ENCODE measurements around the gene STRBP.

Gene STRBP

DNA sequence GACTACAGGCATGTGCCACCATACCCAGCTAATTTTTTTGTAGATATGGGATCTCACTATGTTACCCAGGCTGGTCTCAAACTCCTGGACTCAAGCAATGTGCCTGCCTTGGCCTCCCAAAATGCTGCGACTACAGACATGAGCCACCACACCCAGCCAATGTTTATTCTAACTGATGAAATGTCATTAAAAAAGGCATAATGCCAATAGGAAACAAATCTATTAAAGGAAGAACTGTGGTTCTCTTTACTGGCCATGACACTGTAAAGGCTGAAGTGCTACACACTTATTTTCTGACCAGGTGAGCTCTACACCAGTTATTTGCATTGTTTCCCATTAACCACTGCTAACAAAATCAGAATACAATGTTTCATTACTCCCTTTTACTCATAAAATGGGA lies 106.0 kb downstream of the STRBP start:
- no peak overlapping the region for H3K9ac ChIP-seq
- no peak overlapping the region for H3K4me2 ChIP-seq (ENCODE audit: low read length)
- no peaks in the 10 kb centered on the region for H3K27me3 ChIP-seq (ENCODE audit: control insufficient read depth, insufficient read depth, low read length)
- peaks cover 3% of the 10 kb centered on the region for H3K79me2 ChIP-seq
- H3K9me3 ChIP-seq (ENCODE audit: control insufficient read depth, low read length): no peaks in the 10 kb centered on the region
- H3K36me3 ChIP-seq (ENCODE audit: control insufficient read depth, insufficient read depth, low read length): no peaks in the 10 kb centered on the region
- H2AFZ ChIP-seq: no peak overlapping the region
- no peak overlapping the region for H3K4me3 ChIP-seq (ENCODE audit: low read depth, low read length)
- H3K27ac ChIP-seq: no peak overlapping the region
- TF ChIP-seq, protein P1, sequence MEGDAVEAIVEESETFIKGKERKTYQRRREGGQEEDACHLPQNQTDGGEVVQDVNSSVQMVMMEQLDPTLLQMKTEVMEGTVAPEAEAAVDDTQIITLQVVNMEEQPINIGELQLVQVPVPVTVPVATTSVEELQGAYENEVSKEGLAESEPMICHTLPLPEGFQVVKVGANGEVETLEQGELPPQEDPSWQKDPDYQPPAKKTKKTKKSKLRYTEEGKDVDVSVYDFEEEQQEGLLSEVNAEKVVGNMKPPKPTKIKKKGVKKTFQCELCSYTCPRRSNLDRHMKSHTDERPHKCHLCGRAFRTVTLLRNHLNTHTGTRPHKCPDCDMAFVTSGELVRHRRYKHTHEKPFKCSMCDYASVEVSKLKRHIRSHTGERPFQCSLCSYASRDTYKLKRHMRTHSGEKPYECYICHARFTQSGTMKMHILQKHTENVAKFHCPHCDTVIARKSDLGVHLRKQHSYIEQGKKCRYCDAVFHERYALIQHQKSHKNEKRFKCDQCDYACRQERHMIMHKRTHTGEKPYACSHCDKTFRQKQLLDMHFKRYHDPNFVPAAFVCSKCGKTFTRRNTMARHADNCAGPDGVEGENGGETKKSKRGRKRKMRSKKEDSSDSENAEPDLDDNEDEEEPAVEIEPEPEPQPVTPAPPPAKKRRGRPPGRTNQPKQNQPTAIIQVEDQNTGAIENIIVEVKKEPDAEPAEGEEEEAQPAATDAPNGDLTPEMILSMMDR (IDR thresholded peaks at IDR 0.05): no peak
- H3K4me1 ChIP-seq: no peaks in the 10 kb centered on the region

DNA sequence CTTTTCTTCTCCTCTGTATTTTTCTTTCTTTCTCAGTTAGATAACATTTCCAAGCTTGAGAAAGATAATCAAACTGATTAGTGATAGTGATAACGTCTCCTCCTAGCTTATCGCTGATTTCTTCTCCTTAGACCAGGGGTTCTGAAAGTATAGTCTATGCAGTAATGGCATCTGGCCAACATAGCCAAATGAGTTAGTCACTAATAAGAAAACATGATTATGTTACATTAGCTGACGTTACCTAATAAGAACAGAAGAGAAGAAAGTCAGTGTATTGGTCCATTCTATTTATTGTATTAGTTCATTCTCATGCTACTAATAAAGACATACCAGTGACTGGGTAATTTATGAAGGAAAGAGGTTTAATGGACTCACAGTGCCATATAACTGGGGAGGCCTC lies 111.2 kb downstream of the STRBP start:
- no peak overlapping the region for H3K4me3 ChIP-seq (ENCODE audit: low read depth, low read length)
- no peak overlapping the region for H3K4me2 ChIP-seq (ENCODE audit: low read length)

DNA sequence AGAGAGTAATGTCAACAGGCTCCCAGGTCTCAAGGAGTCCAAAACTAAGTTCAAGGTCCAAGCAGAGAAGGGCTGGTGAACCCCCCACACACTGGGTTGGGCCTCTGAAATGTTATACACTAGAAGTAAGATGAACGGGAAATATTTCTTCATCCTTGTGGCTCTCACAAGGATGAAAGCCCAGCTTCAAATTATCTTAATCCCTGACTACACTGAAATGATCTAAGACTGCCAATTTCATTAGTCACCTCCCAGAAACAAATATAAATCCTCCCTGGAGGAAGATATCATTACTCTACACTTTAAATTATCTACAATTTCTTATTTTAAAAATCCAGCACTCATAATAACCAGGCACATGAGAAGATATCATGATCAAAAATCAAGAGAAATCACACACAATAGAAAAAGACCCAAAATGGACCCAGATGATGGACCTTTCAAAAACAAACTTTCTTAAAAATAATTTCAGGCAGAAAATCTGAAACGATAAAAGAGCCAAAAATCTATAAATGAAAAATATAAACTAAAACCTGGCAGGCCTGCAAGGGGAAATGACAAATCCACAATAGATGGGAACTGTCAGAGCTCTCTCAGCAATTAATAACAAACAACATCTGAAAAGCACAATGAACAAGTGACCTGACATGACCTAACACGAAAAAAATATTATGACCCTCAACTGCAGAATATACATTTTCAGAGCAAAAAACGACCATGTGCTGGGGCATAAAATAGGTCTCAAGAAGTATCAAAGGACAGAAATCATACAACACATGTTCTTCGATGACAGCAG lies 117.5 kb downstream of the STRBP start:
- Histone ChIP-seq H3K9me3 (ENCODE audit: control insufficient read depth, low read length) (no peaks in the 10 kb centered on the region), H3K4me1 (no peaks in the 10 kb centered on the region), H3K4me2 (ENCODE audit: low read length) (no peak overlapping the region), H3K4me3 (ENCODE audit: low read depth, low read length) (no peak overlapping the region), H3K79me2 (no peaks in the 10 kb centered on the region), H2AFZ (no peak overlapping the region), H3K27ac (no peak overlapping the region), H3K9ac (no peak overlapping the region), H3K27me3 (ENCODE audit: control insufficient read depth, insufficient read depth, low read length) (no peaks in the 10 kb centered on the region), H3K36me3 (ENCODE audit: control insufficient read depth, insufficient read depth, low read length) (no peaks in the 10 kb centered on the region)
- TF ChIP-seq, protein P1 (IDR thresholded peaks at IDR 0.05): no peak

More for the DNA sequence above, 111.2 kb downstream of the STRBP start:
- Histone ChIP-seq H3K4me1 (no peaks in the 10 kb centered on the region), H3K27me3 (ENCODE audit: control insufficient read depth, insufficient read depth, low read length) (no peaks in the 10 kb centered on the region), H3K9me3 (ENCODE audit: control insufficient read depth, low read length) (no peaks in the 10 kb centered on the region), H3K36me3 (ENCODE audit: control insufficient read depth, insufficient read depth, low read length) (no peaks in the 10 kb centered on the region), H3K9ac (no peak overlapping the region), H2AFZ (no peak overlapping the region), H3K79me2 (no peaks in the 10 kb centered on the region), H3K27ac (no peak overlapping the region)
- TF ChIP-seq, protein P1 (IDR thresholded peaks at IDR 0.05): no peak

DNA sequence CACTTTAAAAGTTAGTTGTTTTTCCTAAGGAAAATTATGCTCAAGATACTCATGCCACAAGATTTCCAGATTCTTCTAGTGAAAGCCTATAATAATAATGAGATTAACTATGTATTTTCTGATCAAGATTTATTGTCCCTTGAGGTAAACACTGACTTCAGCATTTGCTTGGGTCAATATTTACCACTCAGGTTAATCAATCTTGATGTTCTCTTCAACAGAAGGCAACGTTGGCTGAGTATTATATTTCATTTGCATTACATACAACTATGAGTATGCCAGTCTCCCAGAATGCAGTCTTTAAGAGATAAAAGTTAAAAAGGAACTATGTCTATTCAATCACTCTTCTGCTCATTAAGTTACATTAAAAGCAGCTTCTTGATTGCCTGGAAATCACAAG lies 119.3 kb downstream of the STRBP start:
- no peaks in the 10 kb centered on the region for H3K4me1 ChIP-seq
- H3K79me2 ChIP-seq: no peaks in the 10 kb centered on the region
- no peak overlapping the region for H2AFZ ChIP-seq
- H3K4me3 ChIP-seq (ENCODE audit: low read depth, low read length): no peak overlapping the region
- TF ChIP-seq, protein P1 (IDR thresholded peaks at IDR 0.05): no peak
- no peaks in the 10 kb centered on the region for H3K9me3 ChIP-seq (ENCODE audit: control insufficient read depth, low read length)
- no peak overlapping the region for H3K9ac ChIP-seq
- H3K27me3 ChIP-seq (ENCODE audit: control insufficient read depth, insufficient read depth, low read length): no peaks in the 10 kb centered on the region
- H3K36me3 ChIP-seq (ENCODE audit: control insufficient read depth, insufficient read depth, low read length): no peaks in the 10 kb centered on the region
- no peak overlapping the region for H3K4me2 ChIP-seq (ENCODE audit: low read length)
- no peak overlapping the region for H3K27ac ChIP-seq

DNA sequence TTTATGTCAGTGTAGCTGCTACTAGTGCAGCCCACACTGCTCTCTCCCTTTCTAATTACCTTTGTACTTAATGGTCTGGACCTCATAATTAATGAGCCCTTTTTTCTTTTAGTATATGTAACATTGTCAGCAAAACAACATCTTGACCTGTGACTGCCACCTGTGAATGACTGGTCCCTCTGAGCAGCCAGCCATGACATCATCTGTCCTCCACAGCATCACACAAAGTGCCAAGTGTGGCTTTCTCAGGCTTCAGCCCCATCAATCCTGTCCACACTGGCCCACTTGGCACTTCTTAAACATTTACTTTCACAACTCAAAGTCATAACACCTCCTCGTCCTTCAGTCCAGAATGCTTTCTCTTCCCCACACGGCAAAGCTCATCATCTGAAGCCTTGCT lies 130.2 kb downstream of the STRBP start:
- Histone ChIP-seq H2AFZ (no peak overlapping the region), H3K79me2 (no peaks in the 10 kb centered on the region), H3K4me3 (ENCODE audit: low read depth, low read length) (no peak overlapping the region), H3K4me1 (peaks cover 1% of the 10 kb centered on the region), H3K27me3 (ENCODE audit: control insufficient read depth, insufficient read depth, low read length) (no peaks in the 10 kb centered on the region), H3K9me3 (ENCODE audit: control insufficient read depth, low read length) (no peaks in the 10 kb centered on the region), H3K27ac (no peak overlapping the region), H3K4me2 (ENCODE audit: low read length) (no peak overlapping the region), H3K36me3 (ENCODE audit: control insufficient read depth, insufficient read depth, low read length) (no peaks in the 10 kb centered on the region), H3K9ac (no peak overlapping the region)
- TF ChIP-seq, protein P1 (IDR thresholded peaks at IDR 0.05): no peak

Data from parathyroid adenoma (tissue), 2 donors.